Common myeloid progenitor, CD34-positive (primary cell): ENCODE data around the gene CAPN2.

ENCODE experiments used
- CTCF ChIA-PET: fragments of 350-600 bp; sonication (Branson Sonifier 250); formaldehyde crosslinking; loops from one replicate; lab custom pipeline; 2021; ENCODE audit warnings: antibody characterized with exemption; lab: Charles Lee
- POLR2A ChIA-PET: fragments of 350-600 bp; sonication (Branson Sonifier 250); formaldehyde crosslinking; loops from one replicate; lab custom pipeline; 2021; ENCODE audit warnings: antibody characterized with exemption; lab: Charles Lee
- DNase-seq, 3 donors: peaks; one replicate each; pipeline versions ENCODE4 v3.0.0 to v3.0.0-alpha.2; 2013
- H3K27ac ChIP-seq, 2 experiments: 1 replicate in 1 of 2; 2 replicates in 1 of 2; pipeline ENCODE4 v1.7.0; 2013; ENCODE audit warnings: inconsistent platforms in 2 of 2, low read length in 2 of 2, mild to moderate bottlenecking in 2 of 2, low read depth in 1 of 2, moderate library complexity in 1 of 2; ENCODE audit not compliant: severe bottlenecking in 2 of 2, insufficient read depth in 1 of 2, poor library complexity in 1 of 2
- H3K27me3 ChIP-seq, 5 experiments: replicated peaks in 2 of 5; 1 replicate in 3 of 5; 2 replicates in 2 of 5; pipeline versions ENCODE4 v1.6.1 to v1.7.0; 2013; ENCODE audit warnings: low read length in 4 of 5, mild to moderate bottlenecking in 2 of 5, moderate library complexity in 2 of 5, inconsistent platforms in 1 of 5; ENCODE audit not compliant: insufficient read depth in 5 of 5, control insufficient read depth in 4 of 5
- H3K36me3 ChIP-seq, 4 experiments: 1 replicate in 2 of 4; 2 replicates in 2 of 4; pipeline versions ENCODE4 v1.6.1 to v1.7.0; 2013; ENCODE audit warnings: low read length in 3 of 4, control low read depth in 1 of 4, mild to moderate bottlenecking in 1 of 4; ENCODE audit not compliant: control insufficient read depth in 4 of 4, insufficient read depth in 4 of 4
- H3K4me1 ChIP-seq, 4 experiments: 1 replicate in 3 of 4; 2 replicates in 1 of 4; pipeline versions ENCODE4 v1.6.1 to v1.7.1; 2013; ENCODE audit warnings: low read length in 3 of 4, mild to moderate bottlenecking in 3 of 4, control low read depth in 1 of 4, inconsistent platforms in 1 of 4, moderate library complexity in 1 of 4; ENCODE audit not compliant: control insufficient read depth in 4 of 4, insufficient read depth in 4 of 4; ENCODE audit errors: control extremely low read depth in 1 of 4
- H3K4me3 ChIP-seq, 7 experiments: 1 replicate in 4 of 7; 2 replicates in 3 of 7; pipeline versions ENCODE4 v1.5.1 to v1.7.0; 2013; ENCODE audit warnings: mild to moderate bottlenecking in 7 of 7, low read length in 6 of 7, moderate library complexity in 6 of 7, inconsistent platforms in 2 of 7, low read depth in 2 of 7, control low read depth in 1 of 7; ENCODE audit not compliant: insufficient read depth in 4 of 7, control insufficient read depth in 1 of 7; ENCODE audit errors: extremely low read depth in 1 of 7
- H3K9me3 ChIP-seq, 5 experiments: 1 replicate in 4 of 5; 2 replicates in 1 of 5; pipeline versions ENCODE4 v1.6.1 to v1.7.1; 2013; ENCODE audit warnings: low read length in 4 of 5, mild to moderate bottlenecking in 2 of 5, inconsistent platforms in 1 of 5, low read depth in 1 of 5, moderate library complexity in 1 of 5; ENCODE audit not compliant: control insufficient read depth in 4 of 5, insufficient read depth in 2 of 5; ENCODE audit errors: control extremely low read depth in 1 of 5
- WGBS: methylation state at CpG from one replicate; pipeline ENCODE4 v1.1.5; 2013; ENCODE audit not compliant: insufficient coverage; 5-methylcytosine and 5-hydroxymethylcytosine counted together

Gene CAPN2

GRCh38 chr1:223759273-223759672 lies 46.9 kb downstream of the CAPN2 start:
- WGBS, result 90% methylated on average over 12 of the region's 13 CpGs
- CTCF ChIA-PET, result interaction anchor here (0.6 to 3.4 kb wide), 3 partner anchors 9 to 22 kb away, joined by 3 to 15 read pairs (median 7); no protein-coding TSS in a partner anchor
- POLR2A ChIA-PET, result no interaction called here
- no peak for DNase-seq
- Histone ChIP-seq H3K4me3 (no peak overlapping the region), H3K36me3 (peaks cover 0 to 49% (median 16%) of the 10 kb centered on the region in 4 experiments), H3K4me1 (no peaks in the 10 kb centered on the region), H3K27ac (no peak overlapping the region), H3K9me3 (no peaks in the 10 kb centered on the region), H3K27me3 (no peaks in the 10 kb centered on the region)

GRCh38 chr1:223760833-223761232 lies 48.5 kb downstream of the CAPN2 start:
- H3K4me1 ChIP-seq, result no peaks in the 10 kb centered on the region
- no peak overlapping the region for H3K4me3 ChIP-seq
- H3K36me3 ChIP-seq, result peaks cover 0 to 43% (median 11%) of the 10 kb centered on the region in 4 experiments
- ChIA-PET POLR2A (no interaction called here), CTCF (interaction anchor here (0.6 to 3.4 kb wide), 5 partner anchors 9 to 68 kb away, joined by 3 to 15 read pairs (median 6); no protein-coding TSS in a partner anchor)
- H3K27ac ChIP-seq, result no peak overlapping the region
- no peaks in the 10 kb centered on the region for H3K27me3 ChIP-seq
- no peaks in the 10 kb centered on the region for H3K9me3 ChIP-seq
- WGBS, result 93% methylated on average over 2 of the region's 6 CpGs
- DNase-seq, result no peak

GRCh38 chr1:223761411-223761810 lies 49.1 kb downstream of the CAPN2 start:
- Histone ChIP-seq H3K27me3 (no peaks in the 10 kb centered on the region), H3K9me3 (no peaks in the 10 kb centered on the region), H3K4me3 (no peak overlapping the region), H3K27ac (no peak overlapping the region), H3K36me3 (peaks cover 0 to 44% (median 9%) of the 10 kb centered on the region in 4 experiments), H3K4me1 (no peaks in the 10 kb centered on the region)
- ChIA-PET CTCF (interaction anchor here (2.3 to 3.4 kb wide), 3 partner anchors 11 to 17 kb away, joined by 6 to 15 read pairs (median 7); no protein-coding TSS in a partner anchor), POLR2A (no interaction called here)
- 82% methylated on average over 6 of the region's 7 CpGs for WGBS
- DNase-seq, result no peak

- DNase-seq, result no peak
- Histone ChIP-seq H3K27me3 (no peaks in the 10 kb centered on the region), H3K9me3 (no peaks in the 10 kb centered on the region), H3K27ac (no peak overlapping the region), H3K4me1 (no peaks in the 10 kb centered on the region), H3K4me3 (no peak overlapping the region), H3K36me3 (peaks cover 0 to 43% (median 5%) of the 10 kb centered on the region in 4 experiments)
- ChIA-PET CTCF (interaction anchor here (0.6 to 2.9 kb wide), 4 partner anchors 14 to 239 kb away, joined by 4 to 8 read pairs (median 6); no protein-coding TSS in a partner anchor), POLR2A (no interaction called here)
- 98% methylated on average over 5 of the region's 5 CpGs for WGBS
Observed at GRCh38 chr1:223763251-223763650, 50.9 kb downstream of the CAPN2 start.

- CTCF ChIA-PET, result interaction anchor here (1.9 to 2.1 kb wide), 2 partner anchors 15 to 17 kb away, joined by 7 to 8 read pairs; no protein-coding TSS in a partner anchor
Observed at GRCh38 chr1:223763881-223764280, 51.5 kb downstream of the CAPN2 start.

GRCh38 chr1:223765036-223765718 lies 52.8 kb downstream of the CAPN2 start:
- no peaks in the 10 kb centered on the region for H3K27me3 ChIP-seq
- DNase-seq, result no peak
- H3K9me3 ChIP-seq, result no peaks in the 10 kb centered on the region
- 88% methylated on average over 9 of the region's 9 CpGs for WGBS
- CTCF ChIA-PET, result interaction anchor here (1.1 to 1.2 kb wide), 2 partner anchors 9 to 12 kb away, joined by 3 to 5 read pairs; no protein-coding TSS in a partner anchor
- H3K4me3 ChIP-seq, result no peak overlapping the region
- no peak overlapping the region for H3K27ac ChIP-seq
- POLR2A ChIA-PET, result no interaction called here
- H3K4me1 ChIP-seq, result no peaks in the 10 kb centered on the region
- peaks cover 0 to 48% (median 8%) of the 10 kb centered on the region in 4 experiments for H3K36me3 ChIP-seq

More at GRCh38 chr1:223763881-223764280, 51.5 kb downstream of the CAPN2 start:
- Histone ChIP-seq H3K9me3 (no peaks in the 10 kb centered on the region), H3K27ac (no peak overlapping the region), H3K4me3 (no peak overlapping the region), H3K36me3 (peaks cover 0 to 43% (median 5%) of the 10 kb centered on the region in 4 experiments), H3K27me3 (no peaks in the 10 kb centered on the region), H3K4me1 (no peaks in the 10 kb centered on the region)
- no peak for DNase-seq
- 100% methylated on average over 5 of the region's 5 CpGs for WGBS
- POLR2A ChIA-PET, result no interaction called here
